Activated B cell treated with CpG ODN at 0.5 μM for 24 hours (primary cell): ENCODE data around the gene HPCA. TPM values are rescaled to one million over a fixed set of nuclear protein-coding genes. Genes with fewer than 3 reads are reported as not detected.
"Not testable (repeated sequence)": the region's sequence is repeated elsewhere in the genome, so short reads cannot be mapped to it uniquely, and the experiment has no call there.

Experiments
- ATAC-seq: fragments of 200-7000 bp; cut with Tn5 transposase; one replicate; pipeline ENCODE4 v1.10.0; 2021; ENCODE audit warnings: low read depth, mild to moderate bottlenecking, moderate library complexity
- CTCF ChIA-PET: fragments of 350-600 bp; sonication (Branson Sonifier 250); formaldehyde crosslinking; loops from one replicate; lab custom pipeline; 2021; ENCODE audit warnings: antibody characterized with exemption; lab: Charles Lee
- POLR2A ChIA-PET: fragments of 350-600 bp; sonication (Branson Sonifier 250); formaldehyde crosslinking; loops from one replicate; lab custom pipeline; 2021; ENCODE audit warnings: antibody characterized with exemption; lab: Charles Lee
- DNase-seq: peaks from one replicate; pipeline ENCODE4 v3.0.0; 2022
- H3K27ac Mint-ChIP-seq: one replicate; pipeline ENCODE4 v1.8.0; 2020; ENCODE audit warnings: mixed read lengths
- H3K27me3 Mint-ChIP-seq: one replicate; pipeline ENCODE4 v1.8.0; 2021; ENCODE audit warnings: mixed read lengths
- H3K36me3 Mint-ChIP-seq: one replicate; pipeline ENCODE4 v1.8.0; 2021; ENCODE audit warnings: low read depth, mixed read lengths
- H3K4me1 Mint-ChIP-seq: one replicate; pipeline ENCODE4 v1.8.0; 2021; ENCODE audit warnings: mixed read lengths
- H3K4me3 Mint-ChIP-seq: one replicate; pipeline ENCODE4 v1.8.0; 2020; ENCODE audit warnings: mild to moderate bottlenecking, mixed read lengths
- H3K9me3 Mint-ChIP-seq: one replicate; pipeline ENCODE4 v1.8.0; 2020; ENCODE audit warnings: mixed read lengths
- CTCF ChIP-seq: fragments of 200-600 bp; IDR thresholded peaks from one replicate; pipeline ENCODE4 v1.8.0; 2022; ENCODE audit warnings: antibody characterized with exemption, mild to moderate bottlenecking
- intact Hi-C: fragments of 100-400 bp; cut with micrococcal nuclease; formaldehyde crosslinking; loops from one replicate; pipeline ENCODE4 v1.15.1; 2024
- total RNA-seq: library from RNA; stranded (reverse); gene quantifications from 2 replicates; pipeline ENCODE4 v1.2.3, GENCODE V29; 2022

The HPCA gene
- total RNA-seq, 1 donor from 2014 or later, result not detected

GRCh38 chr1:32901823-32902534, 15.7 kb downstream of the HPCA start:
- TF ChIP-seq CTCF, result no peak
- Mint-ChIP-seq H3K27ac (no peak overlapping the region), H3K27me3 (peaks cover 34% of the 10 kb centered on the region), H3K36me3 (no peaks in the 10 kb centered on the region), H3K4me1 (peaks cover 8% of the 10 kb centered on the region), H3K9me3 (no peaks in the 10 kb centered on the region), H3K4me3 (peak overlapping the region; percentile 78)
- intact Hi-C loops, result no loop called here
- ATAC-seq, result no peak
- ChIA-PET CTCF (no interaction called here), POLR2A (no interaction called here)
- no peak for DNase-seq

- CTCF ChIA-PET, result no interaction called here
- Mint-ChIP-seq H3K36me3 (no peaks in the 10 kb centered on the region), H3K9me3 (no peaks in the 10 kb centered on the region), H3K27me3 (peaks cover 34% of the 10 kb centered on the region), H3K27ac (no peak overlapping the region), H3K4me3 (peak overlapping the region; percentile 61), H3K4me1 (peaks cover 8% of the 10 kb centered on the region)
- ATAC-seq, result no peak
- TF ChIP-seq CTCF, result no peak
- intact Hi-C loops, result no loop called here
- no peak for DNase-seq
- POLR2A ChIA-PET, result no interaction called here
Observed at GRCh38 chr1:32902535-32902920, 16.2 kb downstream of the HPCA start.

GRCh38 chr1:32903991-32904785, 17.9 kb downstream of the HPCA start:
- no peak for ATAC-seq
- peaks cover 32% of the 10 kb centered on the region for H3K27me3 Mint-ChIP-seq
- TF ChIP-seq CTCF, result no peak
- intact Hi-C loops, result no loop called here
- H3K36me3 Mint-ChIP-seq, result no peaks in the 10 kb centered on the region
- DNase-seq, result no peak
- no peak overlapping the region for H3K27ac Mint-ChIP-seq
- no peak overlapping the region for H3K4me3 Mint-ChIP-seq
- H3K9me3 Mint-ChIP-seq, result no peaks in the 10 kb centered on the region
- CTCF ChIA-PET, result no interaction called here
- POLR2A ChIA-PET, result no interaction called here
- H3K4me1 Mint-ChIP-seq, result peaks cover 8% of the 10 kb centered on the region

DNA sequence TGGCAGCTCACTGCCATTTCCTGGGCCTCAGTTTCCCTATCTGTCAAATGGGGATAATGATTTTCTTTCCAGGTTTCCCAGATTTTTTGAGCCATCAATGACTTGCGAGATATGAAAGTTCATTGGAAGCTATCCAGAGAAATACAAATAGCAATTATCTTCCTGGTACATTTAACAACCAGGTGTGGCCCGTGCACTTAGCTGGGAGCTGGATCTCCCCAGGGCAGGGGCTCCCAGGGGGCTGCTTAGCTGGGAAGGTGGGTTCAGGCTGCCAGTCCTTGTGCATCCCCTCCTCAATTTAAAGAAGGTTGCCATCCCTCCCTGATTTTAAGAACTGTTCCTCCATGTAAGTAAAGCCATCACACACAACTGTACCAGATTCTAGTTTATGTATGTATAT, 18.5 kb downstream of the HPCA start:
- POLR2A ChIA-PET, result no interaction called here
- H3K27me3 Mint-ChIP-seq, result peaks cover 28% of the 10 kb centered on the region

GRCh38 chr1:32905588-32905987, 19.3 kb downstream of the HPCA start:
- CTCF ChIA-PET, result interaction anchor here (0.6 kb wide), 1 partner anchor 96 kb away, joined by 4 read pairs; no protein-coding TSS in a partner anchor
- not testable (repeated sequence) for ATAC-seq
- peaks cover 24% of the 10 kb centered on the region for H3K27me3 Mint-ChIP-seq

More for the DNA sequence above, 18.5 kb downstream of the HPCA start:
- H3K36me3 Mint-ChIP-seq, result no peaks in the 10 kb centered on the region
- H3K4me1 Mint-ChIP-seq, result peaks cover 8% of the 10 kb centered on the region
- ATAC-seq, result no peak
- H3K9me3 Mint-ChIP-seq, result no peaks in the 10 kb centered on the region
- no peak overlapping the region for H3K27ac Mint-ChIP-seq
- CTCF ChIA-PET, result interaction anchor here (0.6 kb wide), 1 partner anchor 97 kb away, joined by 4 read pairs; no protein-coding TSS in a partner anchor
- TF ChIP-seq CTCF, result no peak
- no peak for DNase-seq
- H3K4me3 Mint-ChIP-seq, result no peak overlapping the region
- intact Hi-C loops, result no loop called here

More at GRCh38 chr1:32905588-32905987, 19.3 kb downstream of the HPCA start:
- DNase-seq, H3K36me3 Mint-ChIP-seq, POLR2A ChIA-PET, H3K4me3 Mint-ChIP-seq, H3K4me1 Mint-ChIP-seq, H3K27ac Mint-ChIP-seq, intact Hi-C loops, H3K9me3 Mint-ChIP-seq: not testable (repeated sequence)
